Choroid plexus epithelial cell (primary cell): ENCODE data around the gene RBMS3.

ENCODE experiments used
- DNase-seq: peaks from one replicate; pipeline ENCODE4 v3.0.0-alpha.2; 2010; ENCODE audit warnings: low read depth
- H3K4me3 ChIP-seq: 2 replicates; pipeline ENCODE4 v1.5.1; 2011; ENCODE audit warnings: low read depth, mild to moderate bottlenecking, control low read depth, low read length, moderate library complexity
- CTCF ChIP-seq: conservative IDR thresholded peaks from 2 replicates; pipeline ENCODE4 v1.5.1; 2011; ENCODE audit warnings: low read depth, mild to moderate bottlenecking, control low read depth, inconsistent platforms, low read length, moderate library complexity

The RBMS3 gene

GRCh38 chr3:29677421-29677820 lies 396.6 kb downstream of the RBMS3 start:
- peak; percentile 60 for DNase-seq
- no peak for TF ChIP-seq CTCF
- no peak overlapping the region for H3K4me3 ChIP-seq

- no peak for TF ChIP-seq CTCF
- no peak overlapping the region for H3K4me3 ChIP-seq
- no peak for DNase-seq
Observed at GRCh38 chr3:29679944-29680343, 399.1 kb downstream of the RBMS3 start.

GRCh38 chr3:29683018-29683993 lies 402.4 kb downstream of the RBMS3 start:
- peak; percentile 73 for DNase-seq
- TF ChIP-seq CTCF: no peak
- no peak overlapping the region for H3K4me3 ChIP-seq

GRCh38 chr3:29686889-29687592 lies 406.2 kb downstream of the RBMS3 start:
- TF ChIP-seq CTCF: no peak
- H3K4me3 ChIP-seq: no peak overlapping the region

GRCh38 chr3:29690686-29691353 lies 409.9 kb downstream of the RBMS3 start:
- TF ChIP-seq CTCF: no peak
- H3K4me3 ChIP-seq: no peak overlapping the region
- no peak for DNase-seq

More at GRCh38 chr3:29686889-29687592, 406.2 kb downstream of the RBMS3 start:
- peak; percentile 85 for DNase-seq

GRCh38 chr3:29693863-29694262 lies 413.0 kb downstream of the RBMS3 start:
- DNase-seq: peak; percentile 96
- no peak for TF ChIP-seq CTCF
- no peak overlapping the region for H3K4me3 ChIP-seq
